Measurements from ENCODE around the gene MATR3.
A peak's percentile ranks its signal among the peaks of the same experiment; 100 is the strongest.

Gene MATR3

GRCh38 chr5:139273322-139273571 is 20.3 kb upstream of the MATR3 start:
- no peak for DNase-seq

- DNase-seq, result peak; percentile 84
Observed at GRCh38 chr5:139273572-139274289, 19.8 kb upstream of the MATR3 start.

- DNase-seq, result no peak
Observed at GRCh38 chr5:139275536-139275935, 18.0 kb upstream of the MATR3 start.

DNA sequence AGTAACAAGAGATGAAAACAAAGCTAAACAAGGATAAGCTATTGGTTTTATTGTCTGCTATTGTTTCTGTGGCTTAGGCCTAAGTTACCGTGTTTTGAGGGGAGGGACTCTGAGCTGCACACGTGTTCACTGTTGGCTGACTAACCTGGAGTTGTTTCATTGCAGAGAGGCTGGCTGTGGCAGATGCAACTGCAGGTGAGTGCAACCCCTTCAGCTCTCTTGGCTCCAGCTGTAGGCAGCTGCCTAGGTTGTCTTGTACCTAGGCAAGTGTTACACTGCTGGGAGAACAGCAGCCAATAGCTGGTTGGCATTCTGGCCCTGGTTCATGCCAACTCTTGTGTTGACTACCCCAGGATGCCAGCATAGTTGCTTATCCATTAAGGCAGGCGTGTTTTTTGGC is 17.6 kb upstream of the MATR3 start:
- no peak for DNase-seq

GRCh38 chr5:139276426-139276825 is 17.1 kb upstream of the MATR3 start:
- DNase-seq, result no peak

- no peak for DNase-seq
Observed at GRCh38 chr5:139277171-139277570, 16.4 kb upstream of the MATR3 start.

GRCh38 chr5:139278540-139279274 is 14.8 kb upstream of the MATR3 start:
- no peak for DNase-seq

DNA sequence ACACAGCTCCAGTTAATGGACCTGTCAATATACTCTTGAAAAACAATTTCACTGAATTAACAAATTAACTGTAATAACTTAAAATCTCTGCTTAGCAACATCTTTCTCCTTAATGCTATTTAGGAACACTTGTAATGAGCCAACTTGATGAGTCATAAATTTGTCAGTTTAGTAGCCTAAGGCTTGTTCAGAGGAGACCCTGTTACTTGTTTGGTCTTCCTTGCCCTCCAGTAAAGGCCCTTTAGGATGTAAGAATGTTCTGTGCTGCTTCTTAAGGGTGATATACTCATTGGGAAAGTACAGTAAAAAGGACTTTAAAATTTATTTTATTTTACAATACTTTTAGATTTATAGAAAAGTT is 11.4 kb upstream of the MATR3 start:
- DNase-seq, result no peak

DNA sequence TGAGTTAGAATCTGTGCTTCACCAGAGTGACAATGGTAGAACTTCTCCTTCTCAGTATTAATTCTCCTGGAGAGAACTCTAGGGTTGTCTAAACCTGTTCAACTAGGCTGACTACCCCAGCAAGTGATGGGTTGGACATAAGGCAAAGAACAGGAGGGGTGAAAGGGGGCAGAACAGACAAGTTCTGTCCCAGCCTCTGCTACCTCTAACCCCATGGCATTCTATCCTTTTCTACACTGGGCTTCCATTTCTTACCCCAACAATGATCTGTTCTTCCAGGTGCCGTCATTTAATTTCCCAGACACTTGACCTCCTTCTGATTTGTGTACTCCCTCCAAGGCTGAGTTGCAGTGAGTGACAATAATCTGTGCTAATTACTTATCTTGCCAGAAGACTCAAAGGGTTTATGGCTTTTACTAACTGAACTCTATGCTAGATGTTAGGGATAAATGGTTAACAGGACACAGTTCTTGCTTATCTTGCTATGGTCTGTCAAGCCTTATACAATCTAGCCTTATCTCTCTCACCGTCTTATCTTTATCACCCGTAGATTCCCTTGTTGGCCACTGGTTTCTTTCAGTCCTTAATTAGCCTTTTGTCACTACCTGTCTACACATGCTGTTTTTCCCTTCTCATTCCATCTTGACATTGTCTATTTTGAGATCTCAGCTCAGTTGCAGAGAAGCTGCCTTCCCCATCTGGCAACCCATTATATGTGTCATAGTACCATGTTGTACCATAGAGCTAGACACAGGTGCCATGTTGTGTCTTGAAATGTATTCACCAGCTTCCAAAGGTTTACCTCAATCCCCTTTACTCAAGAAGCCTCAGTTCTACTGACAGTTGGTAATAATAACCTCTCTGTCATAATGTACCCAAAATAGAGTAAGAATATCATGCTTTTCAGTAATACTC is 10.0 kb upstream of the MATR3 start:
- no peak for DNase-seq

DNA sequence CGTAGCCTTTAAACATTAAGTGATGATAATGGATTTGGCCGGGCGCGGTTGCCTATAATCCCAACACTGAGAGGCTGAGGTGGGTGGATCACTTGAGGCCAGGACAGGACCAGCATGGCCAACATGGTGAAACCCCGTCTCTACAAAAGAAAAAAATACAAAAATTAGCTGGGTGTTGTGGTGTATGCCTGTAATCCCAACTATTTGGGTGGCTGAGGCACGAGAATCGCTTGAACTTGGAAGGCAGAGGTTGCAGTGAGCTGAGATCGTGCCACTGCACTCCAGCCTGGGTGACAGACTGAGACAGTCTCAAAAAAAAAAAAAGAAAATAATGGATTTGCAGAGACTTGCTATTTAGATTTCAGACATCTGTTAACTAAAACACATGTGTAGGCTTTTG is 9.2 kb upstream of the MATR3 start:
- DNase-seq, result no peak

- DNase-seq, result no peak
Observed at GRCh38 chr5:139285651-139286392, 7.7 kb upstream of the MATR3 start.

GRCh38 chr5:139287890-139288635 is 5.5 kb upstream of the MATR3 start:
- DNase-seq, result no peak

GRCh38 chr5:139291051-139291450 is 2.5 kb upstream of the MATR3 start:
- DNase-seq, result no peak

GRCh38 chr5:139293202-139293506 is 386 bp upstream of the MATR3 start:
- DNase-seq, result no peak

DNA sequence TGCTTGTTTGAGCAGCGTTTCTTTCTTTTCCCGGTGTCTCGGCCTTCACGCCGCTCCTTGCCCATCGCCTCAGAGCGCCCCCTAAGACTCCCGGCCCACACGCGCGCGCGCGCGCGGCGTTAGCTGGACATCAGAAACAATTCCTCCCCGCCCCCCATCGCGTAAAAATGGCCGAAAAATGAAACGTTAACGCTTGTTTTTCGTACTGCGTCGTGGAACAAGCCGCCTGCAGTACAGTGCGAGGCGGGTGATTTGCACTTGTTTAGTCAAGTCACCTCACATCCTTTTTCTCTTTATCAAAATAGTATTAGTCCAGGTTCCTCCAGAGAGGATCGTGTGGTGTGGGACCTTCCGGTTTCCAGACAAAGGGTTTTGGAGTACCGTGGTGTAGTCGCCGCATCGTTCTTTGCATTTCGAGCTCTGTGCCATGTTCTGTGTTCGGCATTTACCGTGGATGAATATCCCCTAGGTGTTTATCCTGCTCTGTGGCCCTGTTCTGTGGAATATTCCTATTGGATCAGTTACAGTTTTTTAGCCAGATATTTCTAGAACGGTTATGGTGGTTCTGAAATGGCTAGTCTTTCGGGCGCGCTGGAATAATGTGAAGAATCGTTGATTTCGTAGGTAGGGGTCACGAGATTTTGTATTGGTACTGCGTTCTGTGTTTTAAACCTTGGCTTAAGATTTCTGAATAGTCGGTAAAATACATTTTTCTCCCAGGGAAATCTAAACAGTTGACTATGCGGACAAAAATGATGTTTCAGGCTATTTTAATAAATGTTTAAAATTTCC is 1.0 kb downstream of the MATR3 start:
- peak; percentile 58 for DNase-seq

- DNase-seq, result no peak
Observed at GRCh38 chr5:139295346-139296057, 2.0 kb downstream of the MATR3 start.

GRCh38 chr5:139296198-139296597 is 2.7 kb downstream of the MATR3 start:
- no peak for DNase-seq

GRCh38 chr5:139296862-139297326 is 3.4 kb downstream of the MATR3 start:
- no peak for DNase-seq

DNA sequence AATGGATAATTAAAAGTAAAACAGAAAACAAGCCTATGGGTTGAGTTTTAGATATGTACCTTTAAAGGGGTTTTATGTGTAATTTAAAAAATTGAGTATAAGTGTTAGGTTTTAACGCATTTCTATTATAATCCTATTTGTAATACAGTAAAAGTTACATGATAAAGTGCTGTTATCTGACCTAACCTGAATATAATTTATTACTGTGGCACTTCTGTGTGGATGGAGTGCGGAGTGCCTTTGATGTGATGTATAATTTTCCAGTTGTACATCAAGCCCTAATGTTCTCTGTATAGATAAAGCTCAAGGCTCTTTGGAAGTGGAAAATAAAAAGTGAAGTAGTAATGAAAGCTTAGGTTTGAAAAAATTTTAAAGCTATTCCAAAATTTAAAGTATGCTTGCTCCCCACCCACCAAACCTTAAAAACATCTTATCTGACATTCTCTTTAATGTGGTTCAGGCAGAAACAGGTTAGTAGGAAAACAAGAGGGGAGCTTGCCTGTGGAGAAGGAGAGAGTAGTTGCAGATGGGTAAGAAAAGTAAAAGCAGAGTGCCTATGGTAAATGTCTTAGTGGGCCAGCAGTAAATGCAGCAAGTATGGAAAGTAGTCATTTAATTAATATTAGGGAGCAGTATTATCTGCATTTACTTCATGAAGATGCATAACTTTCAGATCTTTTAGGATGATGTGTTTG is 4.0 kb downstream of the MATR3 start:
- DNase-seq, result no peak

- DNase-seq, result no peak
Observed at GRCh38 chr5:139298242-139298641, 4.7 kb downstream of the MATR3 start.
